Measurements from ENCODE around the gene ACAP1.

DNA sequence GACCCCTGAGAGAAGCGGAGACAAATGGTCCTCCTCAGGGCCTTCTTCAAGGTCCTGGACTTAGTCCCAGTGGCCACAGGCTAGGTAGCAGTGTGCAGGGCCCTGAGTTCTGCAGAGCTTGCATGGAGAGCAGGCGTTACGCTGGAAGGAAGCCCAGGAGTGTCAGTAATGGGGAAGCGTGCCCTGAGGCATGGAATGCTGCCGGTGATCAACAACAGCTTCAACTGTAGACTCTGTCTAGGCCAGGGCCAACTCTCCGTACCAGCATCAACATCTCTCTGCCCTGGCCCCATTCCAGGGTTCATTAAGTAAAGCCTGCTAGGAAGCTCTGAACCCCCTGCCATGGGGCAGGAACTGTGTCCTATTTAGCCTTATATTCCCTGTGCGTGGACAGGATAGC is 44.0 kb downstream of the ACAP1 start:
- TF ChIP-seq CTCF (conservative IDR thresholded peaks at IDR 0.05 in 1 of 2, IDR thresholded peaks at IDR 0.05 in 1 of 2; ENCODE audit: extremely low read depth in 1 of 2, insufficient read depth in 1 of 2, low read depth in 1 of 2, low read length in 2 of 2): no peak
- no peak for TF ChIP-seq EZH2 (IDR thresholded peaks at IDR 0.05; ENCODE audit: borderline replicate concordance, low read length)

All from mammary epithelial cell (primary cell).